Breast epithelium (tissue), 3 donors: ENCODE measurements around the gene VEZT.

ENCODE experiments used
- POLR2A ChIP-seq: fragments of 450-650 bp; IDR thresholded peaks from one replicate; pipeline ENCODE4 v1.6.1; 2016; ENCODE audit warnings: antibody characterized with exemption, mild to moderate bottlenecking, moderate library complexity
- POLR2AphosphoS5 ChIP-seq, 3 donors: sonication (generic); formaldehyde crosslinking; IDR thresholded peaks; one replicate each; pipeline ENCODE4 v1.6.1; 2017; ENCODE audit warnings: antibody characterized with exemption in 3 of 3
- TF ChIP-seq, protein P1 (sequence below), 3 donors: fragments of 450-650 bp; IDR thresholded peaks; one replicate each; pipeline ENCODE4 v1.5.1; 2016 to 2017; ENCODE audit warnings: antibody characterized with exemption in 3 of 3, mild to moderate bottlenecking in 3 of 3, moderate library complexity in 3 of 3

DNA sequence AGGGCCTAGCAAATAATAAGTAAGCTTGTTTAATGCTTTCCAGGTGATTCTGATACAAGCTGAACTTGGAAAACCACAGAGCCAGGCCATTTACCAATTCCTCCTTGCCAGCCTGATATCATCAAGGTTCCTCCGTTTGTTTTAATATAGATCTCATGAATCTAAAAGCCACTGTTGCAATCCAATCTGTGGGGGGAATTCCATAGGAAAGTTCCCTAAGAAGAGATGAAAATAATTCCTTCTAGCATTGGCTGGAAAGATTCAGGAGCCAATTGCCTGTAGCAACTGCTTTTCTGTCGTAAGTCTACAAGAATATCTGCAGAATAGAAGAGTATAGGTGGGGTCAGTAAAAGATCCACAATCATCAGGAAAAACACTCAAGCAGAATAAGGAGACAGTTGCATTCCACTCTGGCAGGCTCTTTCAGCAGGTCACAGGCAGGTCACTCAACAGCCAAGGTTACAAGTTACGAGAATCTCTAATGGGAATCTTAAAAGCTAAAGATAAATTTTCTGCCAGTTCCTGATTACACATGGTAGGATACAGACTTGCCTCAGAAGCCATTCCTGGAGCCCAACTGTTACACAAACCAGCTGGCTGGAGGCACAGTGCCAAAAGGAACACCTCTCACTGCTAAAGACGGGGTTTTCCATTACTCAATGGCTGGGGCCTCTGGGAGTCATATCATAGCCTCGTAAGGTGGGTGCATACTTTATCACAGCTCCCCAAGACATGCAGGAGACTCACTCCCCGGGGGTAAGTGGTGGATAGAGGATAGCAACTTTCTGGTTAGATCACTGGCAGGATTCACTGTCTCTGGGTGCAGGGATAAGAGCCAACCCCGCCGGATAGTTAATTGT lies 44.0 kb upstream of the VEZT start:
- TF ChIP-seq, protein P1, sequence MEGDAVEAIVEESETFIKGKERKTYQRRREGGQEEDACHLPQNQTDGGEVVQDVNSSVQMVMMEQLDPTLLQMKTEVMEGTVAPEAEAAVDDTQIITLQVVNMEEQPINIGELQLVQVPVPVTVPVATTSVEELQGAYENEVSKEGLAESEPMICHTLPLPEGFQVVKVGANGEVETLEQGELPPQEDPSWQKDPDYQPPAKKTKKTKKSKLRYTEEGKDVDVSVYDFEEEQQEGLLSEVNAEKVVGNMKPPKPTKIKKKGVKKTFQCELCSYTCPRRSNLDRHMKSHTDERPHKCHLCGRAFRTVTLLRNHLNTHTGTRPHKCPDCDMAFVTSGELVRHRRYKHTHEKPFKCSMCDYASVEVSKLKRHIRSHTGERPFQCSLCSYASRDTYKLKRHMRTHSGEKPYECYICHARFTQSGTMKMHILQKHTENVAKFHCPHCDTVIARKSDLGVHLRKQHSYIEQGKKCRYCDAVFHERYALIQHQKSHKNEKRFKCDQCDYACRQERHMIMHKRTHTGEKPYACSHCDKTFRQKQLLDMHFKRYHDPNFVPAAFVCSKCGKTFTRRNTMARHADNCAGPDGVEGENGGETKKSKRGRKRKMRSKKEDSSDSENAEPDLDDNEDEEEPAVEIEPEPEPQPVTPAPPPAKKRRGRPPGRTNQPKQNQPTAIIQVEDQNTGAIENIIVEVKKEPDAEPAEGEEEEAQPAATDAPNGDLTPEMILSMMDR (IDR thresholded peaks at IDR 0.05): no peak
- TF ChIP-seq POLR2A (no peak), POLR2AphosphoS5 (IDR thresholded peaks at IDR 0.05) (no peak)
